ENCODE data around the gene INTS14. TPM values are rescaled to one million over a fixed set of nuclear protein-coding genes. Genes with fewer than 3 reads are reported as not detected.

The INTS14 gene
- total and polyA plus RNA-seq, 4 donors, result 16.0 to 30.5 (median 22.0) TPM

DNA sequence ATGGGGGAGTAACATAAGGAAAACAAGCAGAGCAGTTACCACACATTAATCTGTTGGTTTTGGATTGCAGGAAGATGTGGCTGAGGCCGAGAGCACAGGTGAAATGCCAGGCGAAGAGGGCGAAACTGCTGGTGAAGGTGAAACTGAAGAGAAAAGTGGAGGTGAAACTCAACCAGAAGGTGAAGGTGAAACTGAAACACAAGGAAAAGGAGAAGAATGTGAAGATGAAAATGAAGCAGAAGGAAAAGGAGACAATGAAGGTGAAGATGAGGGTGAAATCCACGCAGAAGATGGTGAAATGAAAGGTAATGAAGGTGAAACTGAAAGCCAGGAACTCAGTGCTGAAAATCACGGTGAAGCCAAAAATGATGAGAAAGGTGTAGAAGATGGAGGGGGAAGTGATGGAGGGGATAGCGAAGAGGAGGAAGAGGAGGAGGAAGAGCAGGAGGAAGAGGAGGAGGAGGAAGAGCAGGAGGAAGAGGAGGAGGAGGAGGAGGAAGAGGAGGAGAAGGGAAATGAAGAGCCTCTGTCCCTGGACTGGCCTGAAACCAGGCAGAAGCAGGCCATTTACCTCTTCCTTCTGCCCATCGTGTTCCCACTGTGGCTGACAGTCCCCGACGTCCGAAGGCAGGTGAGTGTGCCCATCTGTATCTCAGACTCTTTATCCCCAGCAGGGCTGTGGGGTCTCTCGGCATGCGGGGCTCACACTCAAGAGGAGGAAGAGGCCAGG, 39.5 kb upstream of the INTS14 start:
- H3K9me3 ChIP-seq (ENCODE audit: control insufficient read depth, low read length), result no peaks in the 10 kb centered on the region
- no peaks in the 10 kb centered on the region for H3K36me3 ChIP-seq (ENCODE audit: control insufficient read depth in 1 of 2, insufficient read depth in 2 of 2, low read length in 1 of 2)
- no peak overlapping the region for H3K27ac ChIP-seq (ENCODE audit: low read depth in 1 of 2, low read length in 2 of 2)
- DNase-seq (no peak), ATAC-seq (ENCODE audit: low FRiP score) (no peak)
- intact Hi-C loops (cut with DNase I), result no loop called here
- H3K4me3 ChIP-seq (ENCODE audit: low read length in 2 of 2), result no peak overlapping the region
- WGBS, 2 donors, result 94 to 97% methylated on average over 11 to 12 of the region's 12 CpGs
- H3K4me1 ChIP-seq (ENCODE audit: control insufficient read depth in 1 of 2, insufficient read depth in 2 of 2, low read length in 2 of 2), result no peaks in the 10 kb centered on the region
- no peaks in the 10 kb centered on the region for H3K27me3 ChIP-seq (ENCODE audit: control insufficient read depth in 1 of 2, insufficient read depth in 2 of 2, low read length in 1 of 2)

DNA sequence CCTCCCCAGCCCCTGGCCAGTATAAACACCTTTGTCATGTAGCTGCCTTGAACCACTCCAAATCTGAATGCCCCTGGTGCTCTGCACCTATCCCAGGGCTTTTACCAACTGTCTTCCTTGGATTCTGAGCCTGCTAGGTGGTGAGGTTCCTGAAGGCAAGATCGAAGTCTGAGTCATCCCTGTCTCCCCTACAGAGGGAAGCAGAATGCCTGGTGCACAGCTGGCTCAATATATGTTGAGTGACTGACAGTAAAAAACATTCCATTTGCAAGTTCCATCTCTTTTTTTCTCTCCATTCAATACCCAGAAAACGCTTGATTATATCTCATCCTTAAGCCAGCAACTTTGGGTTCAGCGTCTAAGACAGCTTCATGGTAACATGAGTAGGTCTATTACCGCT, 35.6 kb upstream of the INTS14 start:
- Histone ChIP-seq H3K4me3 (ENCODE audit: low read length in 2 of 2) (no peak overlapping the region), H3K36me3 (ENCODE audit: control insufficient read depth in 1 of 2, insufficient read depth in 2 of 2, low read length in 1 of 2) (no peaks in the 10 kb centered on the region), H3K9me3 (ENCODE audit: control insufficient read depth, low read length) (no peaks in the 10 kb centered on the region), H3K4me1 (ENCODE audit: control insufficient read depth in 1 of 2, insufficient read depth in 2 of 2, low read length in 2 of 2) (no peaks in the 10 kb centered on the region), H3K27ac (ENCODE audit: low read depth in 1 of 2, low read length in 2 of 2) (no peak overlapping the region), H3K27me3 (ENCODE audit: control insufficient read depth in 1 of 2, insufficient read depth in 2 of 2, low read length in 1 of 2) (no peaks in the 10 kb centered on the region)
- ATAC-seq (ENCODE audit: low FRiP score) (no peak), DNase-seq (no peak)
- WGBS, 2 donors, result 93 to 95% methylated on average over 4 of the region's 4 CpGs
- intact Hi-C loops (cut with DNase I), result loop anchor here in 1 of 2 donors (10.0 kb wide), 1 partner anchor 208 kb away; no protein-coding TSS in a partner anchor

DNA sequence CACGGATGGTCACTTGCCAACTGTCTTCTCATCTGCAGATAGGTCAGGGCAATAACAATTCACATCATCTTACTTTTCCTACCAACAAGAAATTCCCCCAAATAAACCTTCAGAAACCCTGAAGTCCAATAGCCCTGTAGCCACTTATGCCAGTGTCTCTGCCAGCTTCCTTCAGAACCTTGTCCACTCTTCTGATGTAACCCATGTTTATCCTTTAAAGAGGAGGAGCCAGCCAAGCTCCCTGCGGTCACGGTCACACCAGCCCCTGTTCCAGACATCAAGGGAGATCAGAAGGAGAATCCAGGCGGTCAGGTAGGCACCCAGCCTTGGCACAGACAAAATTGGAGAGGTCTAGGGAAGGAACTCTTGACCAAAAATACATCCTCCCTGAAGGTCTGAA, 34.5 kb upstream of the INTS14 start:
- 89 to 91% methylated on average over 4 of the region's 4 CpGs for WGBS, 2 donors
- Histone ChIP-seq H3K36me3 (ENCODE audit: control insufficient read depth in 1 of 2, insufficient read depth in 2 of 2, low read length in 1 of 2) (no peaks in the 10 kb centered on the region), H3K27ac (ENCODE audit: low read depth in 1 of 2, low read length in 2 of 2) (no peak overlapping the region), H3K4me1 (ENCODE audit: control insufficient read depth in 1 of 2, insufficient read depth in 2 of 2, low read length in 2 of 2) (no peaks in the 10 kb centered on the region), H3K27me3 (ENCODE audit: control insufficient read depth in 1 of 2, insufficient read depth in 2 of 2, low read length in 1 of 2) (no peaks in the 10 kb centered on the region), H3K9me3 (ENCODE audit: control insufficient read depth, low read length) (no peaks in the 10 kb centered on the region), H3K4me3 (ENCODE audit: low read length in 2 of 2) (no peak overlapping the region)
- DNase-seq (no peak), ATAC-seq (ENCODE audit: low FRiP score) (no peak)
- intact Hi-C loops (cut with DNase I), result loop anchor here in 1 of 2 donors (10.0 kb wide), 1 partner anchor 209 kb away; no protein-coding TSS in a partner anchor

DNA sequence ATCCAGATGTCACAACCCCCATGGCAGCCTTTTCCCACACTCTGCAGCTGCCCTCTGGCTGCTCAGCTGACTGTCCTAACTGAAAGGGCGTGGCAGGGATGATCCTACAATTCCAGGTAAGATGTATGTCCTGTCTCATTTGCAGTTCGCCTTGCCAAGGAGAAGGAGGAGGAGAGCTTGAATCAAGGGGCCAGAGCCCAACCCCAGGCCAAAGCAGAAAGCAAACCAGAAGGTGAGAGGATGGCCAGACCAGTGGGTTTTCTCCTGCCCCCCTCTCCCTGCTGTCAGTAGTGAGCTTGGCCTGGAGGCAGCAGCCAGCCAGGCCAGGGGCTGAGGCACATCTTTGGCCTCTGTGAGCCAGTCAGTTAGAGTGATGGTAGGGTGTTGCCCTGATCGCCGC, 33.4 kb upstream of the INTS14 start:
- no peak for DNase-seq
- intact Hi-C loops (cut with DNase I), result loop anchor here in 1 of 2 donors (10.0 kb wide), 1 partner anchor 211 kb away; no protein-coding TSS in a partner anchor
- H3K4me3 ChIP-seq (ENCODE audit: low read length in 2 of 2), result no peak overlapping the region
- no peaks in the 10 kb centered on the region for H3K9me3 ChIP-seq (ENCODE audit: control insufficient read depth, low read length)
- WGBS, 2 donors, result 94 to 97% methylated on average over 4 of the region's 4 CpGs
- H3K27me3 ChIP-seq (ENCODE audit: control insufficient read depth in 1 of 2, insufficient read depth in 2 of 2, low read length in 1 of 2), result no peaks in the 10 kb centered on the region
- ATAC-seq (ENCODE audit: low FRiP score), result no peak
- no peak overlapping the region for H3K27ac ChIP-seq (ENCODE audit: low read depth in 1 of 2, low read length in 2 of 2)
- H3K36me3 ChIP-seq (ENCODE audit: control insufficient read depth in 1 of 2, insufficient read depth in 2 of 2, low read length in 1 of 2), result no peaks in the 10 kb centered on the region
- no peaks in the 10 kb centered on the region for H3K4me1 ChIP-seq (ENCODE audit: control insufficient read depth in 1 of 2, insufficient read depth in 2 of 2, low read length in 2 of 2)

DNA sequence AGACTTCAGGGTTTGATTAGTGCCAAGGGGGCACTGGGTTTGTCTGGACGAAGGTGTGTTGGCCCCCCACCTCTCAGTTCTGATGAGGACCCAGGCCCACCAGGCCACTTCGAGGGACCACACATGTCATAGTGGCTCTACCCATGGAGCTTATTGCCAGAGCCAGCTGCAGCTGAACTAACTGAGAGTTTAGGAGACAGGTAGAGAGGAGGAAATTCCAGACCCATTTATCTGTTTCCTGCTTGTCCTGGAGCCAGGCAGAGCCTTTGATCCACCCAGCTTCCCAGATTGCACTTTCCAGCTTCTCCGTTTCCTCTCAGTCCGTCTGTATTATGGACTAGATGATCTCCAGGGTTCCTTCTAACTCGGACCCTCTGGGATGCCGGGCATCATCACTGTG, 31.7 kb upstream of the INTS14 start:
- no peak for ATAC-seq (ENCODE audit: low FRiP score)
- WGBS, 2 donors, result 81 to 84% methylated on average over 6 of the region's 6 CpGs
- no peak for DNase-seq
- Histone ChIP-seq H3K36me3 (ENCODE audit: control insufficient read depth in 1 of 2, insufficient read depth in 2 of 2, low read length in 1 of 2) (no peaks in the 10 kb centered on the region), H3K27ac (ENCODE audit: low read depth in 1 of 2, low read length in 2 of 2) (no peak overlapping the region), H3K4me3 (ENCODE audit: low read length in 2 of 2) (no peak overlapping the region), H3K4me1 (ENCODE audit: control insufficient read depth in 1 of 2, insufficient read depth in 2 of 2, low read length in 2 of 2) (no peaks in the 10 kb centered on the region), H3K27me3 (ENCODE audit: control insufficient read depth in 1 of 2, insufficient read depth in 2 of 2, low read length in 1 of 2) (no peaks in the 10 kb centered on the region), H3K9me3 (ENCODE audit: control insufficient read depth, low read length) (no peaks in the 10 kb centered on the region)
- intact Hi-C loops (cut with DNase I), result loop anchor here in 1 of 2 donors (10.0 kb wide), 1 partner anchor 212 kb away; no protein-coding TSS in a partner anchor

DNA sequence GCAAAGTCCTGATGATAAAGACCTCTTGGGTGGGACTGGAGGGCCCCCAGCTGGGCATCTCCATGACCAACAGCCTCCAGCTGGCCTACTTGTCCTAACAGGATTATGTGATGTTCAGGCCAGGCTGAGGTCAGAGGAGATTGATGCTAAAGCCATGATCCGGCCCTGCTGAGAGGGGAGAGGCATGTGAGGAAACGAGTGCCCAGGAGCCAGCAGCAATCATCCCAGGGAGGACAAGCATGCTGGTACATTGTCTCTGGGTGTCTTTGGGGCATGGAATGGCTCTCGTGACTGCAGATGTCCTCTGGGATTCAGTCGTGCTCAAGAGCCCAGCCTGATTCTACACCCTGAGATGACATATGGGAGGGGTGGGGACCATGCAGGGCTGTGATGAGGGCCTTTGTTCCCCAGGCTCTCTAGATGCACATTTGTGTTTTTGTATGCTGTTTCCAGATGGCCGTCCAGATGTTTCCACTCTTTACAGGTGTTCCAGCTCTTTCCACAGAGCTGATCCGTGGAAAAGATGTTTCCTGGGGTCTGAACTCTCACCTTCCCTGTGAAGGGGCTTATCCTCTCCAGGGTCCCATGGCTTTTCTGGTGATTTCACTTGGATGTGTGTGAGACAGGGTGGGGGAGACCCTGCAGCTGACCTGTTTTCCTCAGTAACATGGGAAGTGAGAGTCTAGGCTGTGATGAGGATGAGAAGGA, 31.0 kb upstream of the INTS14 start:
- intact Hi-C loops (cut with DNase I), result loop anchor here in 1 of 2 donors (10.0 kb wide), 1 partner anchor 213 kb away; no protein-coding TSS in a partner anchor
- Histone ChIP-seq H3K4me3 (ENCODE audit: low read length in 2 of 2) (no peak overlapping the region), H3K9me3 (ENCODE audit: control insufficient read depth, low read length) (no peaks in the 10 kb centered on the region), H3K27me3 (ENCODE audit: control insufficient read depth in 1 of 2, insufficient read depth in 2 of 2, low read length in 1 of 2) (no peaks in the 10 kb centered on the region), H3K27ac (ENCODE audit: low read depth in 1 of 2, low read length in 2 of 2) (no peak overlapping the region), H3K4me1 (ENCODE audit: control insufficient read depth in 1 of 2, insufficient read depth in 2 of 2, low read length in 2 of 2) (no peaks in the 10 kb centered on the region), H3K36me3 (ENCODE audit: control insufficient read depth in 1 of 2, insufficient read depth in 2 of 2, low read length in 1 of 2) (no peaks in the 10 kb centered on the region)
- no peak for ATAC-seq (ENCODE audit: low FRiP score)
- 49 to 61% methylated on average over 6 of the region's 6 CpGs for WGBS, 2 donors
- no peak for DNase-seq

DNA sequence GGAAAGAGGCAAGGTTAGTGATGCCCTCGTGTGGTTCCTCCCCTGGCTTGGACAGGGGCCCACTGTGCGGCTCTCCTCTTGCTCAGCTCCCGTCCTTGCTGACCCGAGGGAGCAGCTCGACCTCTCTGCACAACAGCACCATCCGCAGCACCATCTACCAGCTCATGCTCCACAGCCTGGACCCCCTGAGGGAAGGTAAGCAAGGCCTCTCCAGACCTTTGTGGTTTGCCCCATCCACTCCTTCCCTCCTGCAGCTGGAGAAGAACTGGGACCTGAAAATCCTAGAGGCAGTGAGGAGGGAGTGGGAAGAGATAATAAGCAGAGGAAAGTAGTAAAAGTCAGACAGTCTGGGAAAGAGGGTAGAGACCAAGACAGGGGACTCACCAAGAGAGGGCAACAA, 28.6 kb upstream of the INTS14 start:
- intact Hi-C loops (cut with DNase I), result loop anchor here (5.0 to 10.0 kb wide), 3 partner anchors 225 to 648 kb away; partner anchors contain the start of gene RAB11A (in 1 of the 2)
- 67 to 68% methylated on average over 6 of the region's 6 CpGs for WGBS, 2 donors

DNA sequence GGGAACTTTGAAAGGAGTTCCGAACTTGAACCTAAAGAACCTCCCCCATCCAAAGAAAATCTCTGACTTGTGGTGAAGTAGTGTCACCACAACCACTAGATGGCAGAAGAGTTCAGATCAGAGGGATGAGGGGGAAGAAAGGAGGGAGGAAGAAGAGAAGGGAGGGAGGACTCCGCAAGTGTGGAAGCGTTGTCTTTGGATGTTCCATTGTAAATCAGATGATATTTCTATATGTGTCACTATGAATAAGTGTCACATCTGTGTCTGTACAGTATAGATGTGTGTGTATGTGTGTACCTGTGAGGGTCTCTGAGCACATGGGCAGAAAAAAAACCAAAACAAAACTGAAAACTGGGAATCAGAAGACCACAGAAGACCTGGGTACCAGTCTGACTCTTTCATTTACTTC, 27.8 kb upstream of the INTS14 start:
- H3K9me3 ChIP-seq (ENCODE audit: control insufficient read depth, low read length), result no peaks in the 10 kb centered on the region
- WGBS, 2 donors, result 0% methylated on average over 3 of the region's 3 CpGs
- no peaks in the 10 kb centered on the region for H3K4me1 ChIP-seq (ENCODE audit: control insufficient read depth in 1 of 2, insufficient read depth in 2 of 2, low read length in 2 of 2)
- ATAC-seq (ENCODE audit: low FRiP score) (peak; percentile 79), DNase-seq (no peak)
- no peaks in the 10 kb centered on the region for H3K27me3 ChIP-seq (ENCODE audit: control insufficient read depth in 1 of 2, insufficient read depth in 2 of 2, low read length in 1 of 2)
- H3K36me3 ChIP-seq (ENCODE audit: control insufficient read depth in 1 of 2, insufficient read depth in 2 of 2, low read length in 1 of 2), result no peaks in the 10 kb centered on the region
- intact Hi-C loops (cut with DNase I), result loop anchor here (5.0 to 10.0 kb wide), 3 partner anchors 226 to 649 kb away; partner anchors contain the start of gene RAB11A (in 1 of the 2)
- no peak overlapping the region for H3K4me3 ChIP-seq (ENCODE audit: low read length in 2 of 2)
- H3K27ac ChIP-seq (ENCODE audit: low read depth in 1 of 2, low read length in 2 of 2), result no peak overlapping the region

More for the DNA sequence above, 28.6 kb upstream of the INTS14 start:
- H3K27ac ChIP-seq (ENCODE audit: low read depth in 1 of 2, low read length in 2 of 2), result no peak overlapping the region
- no peaks in the 10 kb centered on the region for H3K27me3 ChIP-seq (ENCODE audit: control insufficient read depth in 1 of 2, insufficient read depth in 2 of 2, low read length in 1 of 2)
- no peaks in the 10 kb centered on the region for H3K36me3 ChIP-seq (ENCODE audit: control insufficient read depth in 1 of 2, insufficient read depth in 2 of 2, low read length in 1 of 2)
- H3K9me3 ChIP-seq (ENCODE audit: control insufficient read depth, low read length), result no peaks in the 10 kb centered on the region
- no peak overlapping the region for H3K4me3 ChIP-seq (ENCODE audit: low read length in 2 of 2)
- ATAC-seq (ENCODE audit: low FRiP score) (no peak), DNase-seq (no peak)
- no peaks in the 10 kb centered on the region for H3K4me1 ChIP-seq (ENCODE audit: control insufficient read depth in 1 of 2, insufficient read depth in 2 of 2, low read length in 2 of 2)

All from aorta (tissue), 5 donors.